HCT116 (cell line): ENCODE data around the gene DNAL4. TPM values are rescaled to one million over a fixed set of nuclear protein-coding genes. Genes with fewer than 3 reads are reported as not detected.

Source experiments
- ATAC-seq: fragments of 200-7000 bp; cut with Tn5 transposase; 2 replicates; pipeline ENCODE4 v1.9.1; 2020; ENCODE audit warnings: mild to moderate bottlenecking, moderate library complexity
- BruUV-seq: library from RNA; stranded (reverse); fragments of 400-500 nt; replicated peaks from 2 replicates; lab custom pipeline; 2021; lab: Mats Ljungman, UMichigan
- CTCF ChIA-PET: fragments of 300-600 bp; sonication (Branson Sonifier 250); formaldehyde crosslinking; loops from one replicate; lab custom pipeline; 2021; ENCODE audit warnings: antibody characterized with exemption; lab: Charles Lee
- POLR2A ChIA-PET: fragments of 300-600, 350-600 bp; sonication (Branson Sonifier 250); formaldehyde crosslinking; loops from one replicate; lab custom pipeline; 2021; ENCODE audit warnings: antibody characterized with exemption; lab: Charles Lee
- RAD21 ChIA-PET, 2 experiments: fragments of 300-600 bp; sonication (Branson Sonifier 250); formaldehyde crosslinking; loops; one replicate each; lab custom pipeline; 2023; ENCODE audit warnings: low total read pairs in 2 of 2; ENCODE audit not compliant: uncharacterized antibody in 2 of 2, unreplicated experiment in 2 of 2, low non-redundant PET in 1 of 2; lab: Charles Lee
- DNase-seq: peaks from one replicate; pipeline ENCODE4 v3.0.0-alpha.2; 2010; ENCODE audit warnings: low read depth, low spot score
- H2AFZ ChIP-seq: fragments of 200-600 bp; shearing (Covaris generic), sonication (generic); 2 replicates; pipeline ENCODE4 v1.6.1; 2017; ENCODE audit warnings: low read depth, mixed run types, mixed read lengths, antibody characterized with exemption, low read length; ENCODE audit not compliant: poor library complexity, severe bottlenecking
- H3K27ac ChIP-seq: 2 replicates; pipeline ENCODE4 v1.5.1; 2012; ENCODE audit warnings: low read depth, low read length
- H3K27me3 ChIP-seq: fragments of 200-600 bp; sonication (generic); 2 replicates; pipeline ENCODE4 v1.6.1; 2016; ENCODE audit warnings: mixed run types, low read length, mixed read lengths; ENCODE audit not compliant: insufficient read depth
- H3K36me3 ChIP-seq, 2 experiments: fragments of 200-500 bp in 1 of 2; fragments of 200-600 bp in 1 of 2; sonication (Bioruptor generic) in 1 of 2; sonication (generic) in 1 of 2; 2 replicates each; pipeline versions ENCODE4 v1.5.1 to v1.6.1; 2014 to 2016; ENCODE audit warnings: low read length in 2 of 2, inconsistent platforms in 1 of 2, mixed read lengths in 1 of 2, mixed run types in 1 of 2; ENCODE audit not compliant: insufficient read depth in 2 of 2, control insufficient read depth in 1 of 2
- H3K4me1 ChIP-seq, 2 experiments: fragments of 200-600 bp in 1 of 2; sonication (generic) in 1 of 2; 2 replicates each; pipeline versions ENCODE4 v1.5.1 to v1.6.1; 2012 to 2017; ENCODE audit warnings: low read length in 2 of 2, inconsistent platforms in 1 of 2, mild to moderate bottlenecking in 1 of 2, mixed read lengths in 1 of 2, mixed run types in 1 of 2, moderate library complexity in 1 of 2; ENCODE audit not compliant: insufficient read depth in 2 of 2, control insufficient read depth in 1 of 2
- H3K4me2 ChIP-seq: fragments of 200-600 bp; sonication (generic); 2 replicates; pipeline ENCODE4 v1.6.1; 2017; ENCODE audit warnings: mixed run types, low read length, mixed read lengths
- H3K4me3 ChIP-seq, 2 experiments: fragments of 200-600 bp in 1 of 2; sonication (generic) in 1 of 2; replicated peaks in 1 of 2; 2 replicates each; pipeline ENCODE4 v1.5.1; 2011 to 2016; ENCODE audit warnings: low read length in 2 of 2, control low read depth in 1 of 2, low read depth in 1 of 2, mild to moderate bottlenecking in 1 of 2, mixed read lengths in 1 of 2, mixed run types in 1 of 2
- H3K79me2 ChIP-seq: fragments of 200-600 bp; sonication (generic); 2 replicates; pipeline ENCODE4 v1.6.1; 2017; ENCODE audit warnings: mild to moderate bottlenecking, mixed run types, low read length, moderate library complexity, mixed read lengths; ENCODE audit not compliant: insufficient read depth
- H3K9ac ChIP-seq: fragments of 200-600 bp; sonication (generic); 2 replicates; pipeline ENCODE4 v1.6.1; 2016; ENCODE audit warnings: low read length, mixed read lengths
- H3K9me2 ChIP-seq: fragments of 200-600 bp; sonication (generic), shearing (Covaris generic); 2 replicates; pipeline ENCODE4 v1.6.1; 2017; ENCODE audit warnings: mixed run types, mild to moderate bottlenecking, moderate library complexity; ENCODE audit not compliant: insufficient read depth
- H3K9me3 ChIP-seq, 2 experiments: fragments of 200-500 bp in 1 of 2; fragments of 200-600 bp in 1 of 2; sonication (Bioruptor generic) in 1 of 2; sonication (generic) in 1 of 2; 2 replicates each; pipeline ENCODE4 v1.6.1; 2014 to 2017; ENCODE audit warnings: low read length in 2 of 2, mixed read lengths in 2 of 2, inconsistent platforms in 1 of 2, low read depth in 1 of 2, mild to moderate bottlenecking in 1 of 2, mixed run types in 1 of 2, moderate library complexity in 1 of 2; ENCODE audit not compliant: control insufficient read depth in 1 of 2, insufficient read depth in 1 of 2
- H4K20me1 ChIP-seq: fragments of 200-600 bp; sonication (generic), shearing (Covaris generic); 2 replicates; pipeline ENCODE4 v1.6.1; 2017; ENCODE audit warnings: mixed run types, mild to moderate bottlenecking, moderate library complexity; ENCODE audit not compliant: insufficient read depth
- CEBPB ChIP-seq: IDR thresholded peaks from 2 replicates; pipeline ENCODE4 v1.6.1; 2012; ENCODE audit warnings: low read depth
- EGR1 ChIP-seq: IDR thresholded peaks from 2 replicates; pipeline ENCODE4 v1.6.1; 2012; ENCODE audit warnings: low read depth
- EZH2 ChIP-seq: fragments of 200-600 bp; sonication (generic); IDR thresholded peaks from 2 replicates; pipeline ENCODE4 v1.6.1; 2017; ENCODE audit warnings: antibody characterized with exemption, mixed run types
- EZH2phosphoT487 ChIP-seq: fragments of 200-600 bp; IDR thresholded peaks from 2 replicates; pipeline ENCODE4 v1.6.1; 2018; ENCODE audit warnings: antibody characterized with exemption, borderline replicate concordance
- FOSL1 ChIP-seq: IDR thresholded peaks from 2 replicates; pipeline ENCODE4 v1.6.1; 2012; ENCODE audit warnings: low read depth
- JUND ChIP-seq: IDR thresholded peaks from 2 replicates; pipeline ENCODE4 v1.6.1; 2012
- POLR2AphosphoS5 ChIP-seq: IDR thresholded peaks from 2 replicates; pipeline ENCODE4 v1.6.1; 2011; ENCODE audit warnings: mild to moderate bottlenecking, low read depth, low read length, moderate library complexity
- RAD21 ChIP-seq: IDR thresholded peaks from 2 replicates; pipeline ENCODE4 v1.6.1; 2012; ENCODE audit warnings: low read depth, mild to moderate bottlenecking
- SIN3A ChIP-seq: IDR thresholded peaks from 2 replicates; pipeline ENCODE4 v1.6.1; 2012; ENCODE audit warnings: low read depth
- SP1 ChIP-seq: IDR thresholded peaks from 2 replicates; pipeline ENCODE4 v1.6.1; 2012; ENCODE audit warnings: low read depth
- TCF7L2 ChIP-seq: IDR thresholded peaks from 2 replicates; pipeline ENCODE4 v1.7.0; 2011; ENCODE audit warnings: borderline replicate concordance, inconsistent platforms; ENCODE audit not compliant: insufficient read depth, insufficient read length; ENCODE audit errors: extremely low read depth
- YY1 ChIP-seq: IDR thresholded peaks from 2 replicates; pipeline ENCODE4 v1.6.1; 2011; ENCODE audit warnings: low read length, low read depth, moderate library complexity, mild to moderate bottlenecking; ENCODE audit not compliant: insufficient replicate concordance; ENCODE audit errors: extremely low read depth
- ZFX ChIP-seq: fragments of 450-650 bp; IDR thresholded peaks from 2 replicates; pipeline ENCODE4 v1.6.1; 2017
- ZNF274 ChIP-seq: fragments of 200-500 bp; sonication (Bioruptor generic); IDR thresholded peaks from 2 replicates; pipeline ENCODE4 v1.6.1; 2014; ENCODE audit warnings: mild to moderate bottlenecking, low read depth, low read length, inconsistent platforms
- intact Hi-C: fragments of 100-400 bp; cut with micrococcal nuclease; formaldehyde crosslinking; loops from 2 replicates; pipeline ENCODE4 v1.10.0; 2022
- total RNA-seq: library from RNA; stranded (reverse); gene quantifications from one replicate; pipeline ENCODE4 v1.2.1, GENCODE V29; 2021; ENCODE audit not compliant: unreplicated experiment
- TF ChIP-seq, protein P1 (sequence below): IDR thresholded peaks from 2 replicates; pipeline ENCODE4 v1.6.1; 2012
- TF ChIP-seq, protein P2 (sequence below), 3 experiments: fragments of 200-600 bp in 1 of 3; sonication (generic) in 1 of 3; IDR thresholded peaks in 2 of 3; conservative IDR thresholded peaks in 1 of 3; 2 replicates each; pipeline ENCODE4 v1.5.1; 2012 to 2017; ENCODE audit warnings: low read depth in 2 of 3, low read length in 2 of 3, antibody characterized with exemption in 1 of 3, borderline replicate concordance in 1 of 3, control low read depth in 1 of 3, mild to moderate bottlenecking in 1 of 3, mixed read lengths in 1 of 3, mixed run types in 1 of 3, moderate library complexity in 1 of 3; ENCODE audit not compliant: insufficient read depth in 1 of 3
- TF ChIP-seq, protein P3 (sequence below): IDR thresholded peaks from 2 replicates; pipeline ENCODE4 v1.6.1; 2012
- TF ChIP-seq, protein P4 (sequence below): IDR thresholded peaks from 2 replicates; pipeline ENCODE4 v1.6.1; 2011; ENCODE audit warnings: mild to moderate bottlenecking, low read length, moderate library complexity; ENCODE audit not compliant: insufficient replicate concordance; ENCODE audit errors: extremely low read depth
- TF ChIP-seq, protein P5 (sequence below): IDR thresholded peaks from 2 replicates; pipeline ENCODE4 v1.6.1; 2012; ENCODE audit warnings: low read depth

The DNAL4 gene
- total RNA-seq, 1 experiment from 2014 or later = 18.3 TPM

DNA sequence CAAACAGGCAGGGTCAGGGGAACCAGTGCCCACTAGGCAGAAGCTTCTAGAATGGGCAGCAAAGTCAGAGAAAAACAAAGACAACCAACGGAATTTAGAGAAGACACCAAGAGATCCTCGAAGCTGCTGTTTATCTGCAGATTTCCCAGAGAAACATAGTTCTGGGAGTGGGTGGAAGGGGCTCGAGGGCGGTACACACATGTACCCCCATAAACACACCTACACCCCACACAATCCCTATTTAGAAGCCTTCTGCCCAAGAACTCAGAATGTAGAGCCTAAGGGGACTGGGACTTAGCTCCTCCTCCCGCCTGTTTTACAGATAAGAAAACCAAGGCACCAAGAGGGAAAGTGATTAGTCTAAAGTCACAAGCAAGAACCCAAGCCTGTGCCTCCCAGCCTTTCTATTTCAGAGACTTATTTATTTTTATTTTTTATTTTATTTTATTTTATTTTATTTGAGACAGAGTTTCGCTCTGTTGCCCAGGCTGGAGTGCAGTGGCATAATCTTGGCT, 43.5 kb upstream of the DNAL4 start:
- H3K27ac ChIP-seq = no peak overlapping the region
- DNase-seq = no peak
- POLR2A ChIA-PET = no interaction called here
- 0 out of 2 replicates have a peak, but pooled peaks cover 2% of the 10 kb centered on the region for H3K79me2 ChIP-seq
- H3K9me3 ChIP-seq = no peaks in the 10 kb centered on the region
- TF ChIP-seq EZH2 (no peak), SIN3A (no peak), TCF7L2 (no peak), SP1 (no peak), YY1 (no peak), JUND (no peak), CEBPB (no peak), EGR1 (no peak), FOSL1 (no peak), POLR2AphosphoS5 (no peak), RAD21 (no peak), ZFX (no peak), EZH2phosphoT487 (no peak), ZNF274 (no peak)
- TF ChIP-seq, protein P1, sequence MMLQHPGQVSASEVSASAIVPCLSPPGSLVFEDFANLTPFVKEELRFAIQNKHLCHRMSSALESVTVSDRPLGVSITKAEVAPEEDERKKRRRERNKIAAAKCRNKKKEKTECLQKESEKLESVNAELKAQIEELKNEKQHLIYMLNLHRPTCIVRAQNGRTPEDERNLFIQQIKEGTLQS = no peak
- TF ChIP-seq, protein P2, sequence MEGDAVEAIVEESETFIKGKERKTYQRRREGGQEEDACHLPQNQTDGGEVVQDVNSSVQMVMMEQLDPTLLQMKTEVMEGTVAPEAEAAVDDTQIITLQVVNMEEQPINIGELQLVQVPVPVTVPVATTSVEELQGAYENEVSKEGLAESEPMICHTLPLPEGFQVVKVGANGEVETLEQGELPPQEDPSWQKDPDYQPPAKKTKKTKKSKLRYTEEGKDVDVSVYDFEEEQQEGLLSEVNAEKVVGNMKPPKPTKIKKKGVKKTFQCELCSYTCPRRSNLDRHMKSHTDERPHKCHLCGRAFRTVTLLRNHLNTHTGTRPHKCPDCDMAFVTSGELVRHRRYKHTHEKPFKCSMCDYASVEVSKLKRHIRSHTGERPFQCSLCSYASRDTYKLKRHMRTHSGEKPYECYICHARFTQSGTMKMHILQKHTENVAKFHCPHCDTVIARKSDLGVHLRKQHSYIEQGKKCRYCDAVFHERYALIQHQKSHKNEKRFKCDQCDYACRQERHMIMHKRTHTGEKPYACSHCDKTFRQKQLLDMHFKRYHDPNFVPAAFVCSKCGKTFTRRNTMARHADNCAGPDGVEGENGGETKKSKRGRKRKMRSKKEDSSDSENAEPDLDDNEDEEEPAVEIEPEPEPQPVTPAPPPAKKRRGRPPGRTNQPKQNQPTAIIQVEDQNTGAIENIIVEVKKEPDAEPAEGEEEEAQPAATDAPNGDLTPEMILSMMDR (IDR thresholded peaks at IDR 0.05 in 2 of 3, conservative IDR thresholded peaks at IDR 0.05 in 1 of 3; ENCODE audit: borderline replicate concordance in 1 of 3, insufficient read depth in 1 of 3, low read depth in 2 of 3, low read length in 2 of 3) = no peak
- TF ChIP-seq, protein P3, sequence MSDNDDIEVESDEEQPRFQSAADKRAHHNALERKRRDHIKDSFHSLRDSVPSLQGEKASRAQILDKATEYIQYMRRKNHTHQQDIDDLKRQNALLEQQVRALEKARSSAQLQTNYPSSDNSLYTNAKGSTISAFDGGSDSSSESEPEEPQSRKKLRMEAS = no peak
- TF ChIP-seq, protein P4, sequence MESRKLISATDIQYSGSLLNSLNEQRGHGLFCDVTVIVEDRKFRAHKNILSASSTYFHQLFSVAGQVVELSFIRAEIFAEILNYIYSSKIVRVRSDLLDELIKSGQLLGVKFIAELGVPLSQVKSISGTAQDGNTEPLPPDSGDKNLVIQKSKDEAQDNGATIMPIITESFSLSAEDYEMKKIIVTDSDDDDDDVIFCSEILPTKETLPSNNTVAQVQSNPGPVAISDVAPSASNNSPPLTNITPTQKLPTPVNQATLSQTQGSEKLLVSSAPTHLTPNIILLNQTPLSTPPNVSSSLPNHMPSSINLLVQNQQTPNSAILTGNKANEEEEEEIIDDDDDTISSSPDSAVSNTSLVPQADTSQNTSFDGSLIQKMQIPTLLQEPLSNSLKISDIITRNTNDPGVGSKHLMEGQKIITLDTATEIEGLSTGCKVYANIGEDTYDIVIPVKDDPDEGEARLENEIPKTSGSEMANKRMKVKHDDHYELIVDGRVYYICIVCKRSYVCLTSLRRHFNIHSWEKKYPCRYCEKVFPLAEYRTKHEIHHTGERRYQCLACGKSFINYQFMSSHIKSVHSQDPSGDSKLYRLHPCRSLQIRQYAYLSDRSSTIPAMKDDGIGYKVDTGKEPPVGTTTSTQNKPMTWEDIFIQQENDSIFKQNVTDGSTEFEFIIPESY = no peak
- TF ChIP-seq, protein P5, sequence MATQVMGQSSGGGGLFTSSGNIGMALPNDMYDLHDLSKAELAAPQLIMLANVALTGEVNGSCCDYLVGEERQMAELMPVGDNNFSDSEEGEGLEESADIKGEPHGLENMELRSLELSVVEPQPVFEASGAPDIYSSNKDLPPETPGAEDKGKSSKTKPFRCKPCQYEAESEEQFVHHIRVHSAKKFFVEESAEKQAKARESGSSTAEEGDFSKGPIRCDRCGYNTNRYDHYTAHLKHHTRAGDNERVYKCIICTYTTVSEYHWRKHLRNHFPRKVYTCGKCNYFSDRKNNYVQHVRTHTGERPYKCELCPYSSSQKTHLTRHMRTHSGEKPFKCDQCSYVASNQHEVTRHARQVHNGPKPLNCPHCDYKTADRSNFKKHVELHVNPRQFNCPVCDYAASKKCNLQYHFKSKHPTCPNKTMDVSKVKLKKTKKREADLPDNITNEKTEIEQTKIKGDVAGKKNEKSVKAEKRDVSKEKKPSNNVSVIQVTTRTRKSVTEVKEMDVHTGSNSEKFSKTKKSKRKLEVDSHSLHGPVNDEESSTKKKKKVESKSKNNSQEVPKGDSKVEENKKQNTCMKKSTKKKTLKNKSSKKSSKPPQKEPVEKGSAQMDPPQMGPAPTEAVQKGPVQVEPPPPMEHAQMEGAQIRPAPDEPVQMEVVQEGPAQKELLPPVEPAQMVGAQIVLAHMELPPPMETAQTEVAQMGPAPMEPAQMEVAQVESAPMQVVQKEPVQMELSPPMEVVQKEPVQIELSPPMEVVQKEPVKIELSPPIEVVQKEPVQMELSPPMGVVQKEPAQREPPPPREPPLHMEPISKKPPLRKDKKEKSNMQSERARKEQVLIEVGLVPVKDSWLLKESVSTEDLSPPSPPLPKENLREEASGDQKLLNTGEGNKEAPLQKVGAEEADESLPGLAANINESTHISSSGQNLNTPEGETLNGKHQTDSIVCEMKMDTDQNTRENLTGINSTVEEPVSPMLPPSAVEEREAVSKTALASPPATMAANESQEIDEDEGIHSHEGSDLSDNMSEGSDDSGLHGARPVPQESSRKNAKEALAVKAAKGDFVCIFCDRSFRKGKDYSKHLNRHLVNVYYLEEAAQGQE = no peak
- TF ChIP-seq, all 23 proteins: peak for 0
- intact Hi-C loops = no loop called here
- Histone ChIP-seq H3K9ac (no peak overlapping the region), H3K4me1 (peaks cover 17 to 32% of the 10 kb centered on the region in 2 experiments), H3K36me3 (no peaks in the 10 kb centered on the region), H3K4me2 (no peak overlapping the region), H4K20me1 (no peaks in the 10 kb centered on the region), H2AFZ (no peak overlapping the region), H3K27me3 (no peaks in the 10 kb centered on the region), H3K4me3 (no peak overlapping the region), H3K9me2 (no peaks in the 10 kb centered on the region)
- BruUV-seq = no TSS peak
- CTCF ChIA-PET = interaction anchor here (0.9 to 1.2 kb wide), 2 partner anchors 68 to 284 kb away, joined by 3 read pairs; no protein-coding TSS in a partner anchor
- RAD21 ChIA-PET = interaction anchor here in 1 of 2 experiments (1.6 kb wide), 1 partner anchor 69 kb away, joined by 5 read pairs; no protein-coding TSS in a partner anchor
- ATAC-seq = no peak
